Breast epithelium (tissue), 3 donors: ENCODE results near the gene CAMK4.

Experiments used
- CTCF ChIP-seq, 3 donors: fragments of 450-650 bp; IDR thresholded peaks; one replicate each; pipeline ENCODE4 v1.5.1; 2016 to 2017; ENCODE audit warnings: antibody characterized with exemption in 3 of 3, mild to moderate bottlenecking in 3 of 3, moderate library complexity in 3 of 3
- POLR2A ChIP-seq: fragments of 450-650 bp; IDR thresholded peaks from one replicate; pipeline ENCODE4 v1.6.1; 2016; ENCODE audit warnings: antibody characterized with exemption, mild to moderate bottlenecking, moderate library complexity
- POLR2AphosphoS5 ChIP-seq, 3 donors: sonication (generic); formaldehyde crosslinking; IDR thresholded peaks; one replicate each; pipeline ENCODE4 v1.6.1; 2017; ENCODE audit warnings: antibody characterized with exemption in 3 of 3

GRCh38 chr5:111422747-111423720, 198.8 kb downstream of the CAMK4 start:
- no peak for TF ChIP-seq CTCF (IDR thresholded peaks at IDR 0.05)
- no peak for TF ChIP-seq POLR2A
- TF ChIP-seq POLR2AphosphoS5 (IDR thresholded peaks at IDR 0.05): no peak
